A549 (cell line): Measurements from ENCODE around the gene TLE1. TPM values are rescaled to one million over a fixed set of nuclear protein-coding genes. Genes with fewer than 3 reads are reported as not detected.
"Not testable (repeated sequence)": the region's sequence is repeated elsewhere in the genome, so short reads cannot be mapped to it uniquely, and the experiment has no call there.

Experiments used
- ATAC-seq, 2 experiments: fragments of 200-7000 bp in 1 of 2; fragments of >200 bp in 1 of 2; cut with Nextera tagmentation in 1 of 2; cut with Tn5 transposase in 1 of 2; 3 replicates each; pipeline versions ENCODE4 v1.8.0 to v1.9.1; 2018 to 2020; ENCODE audit warnings: mild to moderate bottlenecking in 1 of 2, moderate library complexity in 1 of 2
- CTCF ChIA-PET: fragments of 300-600 bp; sonication (Branson Sonifier 250); formaldehyde crosslinking; extraction: SDS; loops from one replicate; lab custom pipeline; 2021; ENCODE audit warnings: antibody characterized with exemption, inconsistent platforms; lab: Yijun Ruan, JAX
- POLR2A ChIA-PET: fragments of 350-600 bp; formaldehyde crosslinking; extraction: SDS; loops from one replicate; lab custom pipeline; 2021; ENCODE audit warnings: antibody characterized with exemption, inconsistent platforms; lab: Yijun Ruan, JAX
- DNase-seq, 2 experiments: peaks; one replicate each; pipeline versions ENCODE4 v3.0.0 to v3.0.0-alpha.2; 2011 to 2016; ENCODE audit warnings: low read depth in 1 of 2, low spot score in 1 of 2
- FAIRE-seq: peaks from 2 replicates; lab custom pipeline; 2011; peaks lifted over from hg19 to GRCh38; lab: Jason Lieb, UNC
- H3K27ac ChIP-seq, 2 experiments: fragments of >200 bp; sonication (Bioruptor Twin); formaldehyde crosslinking; 3 replicates each; pipeline ENCODE4 v1.5.1; 2016 to 2017
- H3K4me1 ChIP-seq: fragments of >200 bp; sonication (Bioruptor Twin); formaldehyde crosslinking; 3 replicates; pipeline ENCODE4 v1.6.1; 2016
- H3K4me2 ChIP-seq: fragments of >200 bp; sonication (Bioruptor Twin); formaldehyde crosslinking; 3 replicates; pipeline ENCODE4 v1.6.1; 2016
- H3K4me3 ChIP-seq: fragments of >200 bp; sonication (Bioruptor Twin); formaldehyde crosslinking; 3 replicates; pipeline ENCODE4 v1.5.1; 2016
- H3K9me3 ChIP-seq: fragments of >200 bp; sonication (Bioruptor Twin); formaldehyde crosslinking; 3 replicates; pipeline ENCODE4 v1.6.1; 2016
- CHD2 ChIP-seq: fragments of 150-350 bp; IDR thresholded peaks from 2 replicates; pipeline ENCODE4 v1.6.1; 2014; ENCODE audit warnings: low read length; ENCODE audit not compliant: partially characterized antibody
- HOXB13 ChIP-seq: fragments of 250-450 bp; sonication (Bioruptor Pico); IDR thresholded peaks from 2 replicates; pipeline ENCODE4 v1.5.0; 2020; ENCODE audit warnings: low read depth, mild to moderate bottlenecking, moderate library complexity
- MAFK ChIP-seq: fragments of 450-650 bp; IDR thresholded peaks from 2 replicates; pipeline ENCODE4 v1.6.1; 2014; ENCODE audit not compliant: partially characterized antibody
- MAZ ChIP-seq: fragments of 150-350 bp; IDR thresholded peaks from 2 replicates; pipeline ENCODE4 v1.6.1; 2014; ENCODE audit warnings: antibody characterized with exemption, low read depth, low read length, borderline replicate concordance
- MYC ChIP-seq: IDR thresholded peaks from 2 replicates; pipeline ENCODE4 v1.6.1; 2012; ENCODE audit warnings: mild to moderate bottlenecking, inconsistent platforms, low read length, improper control_type of control experiment, borderline replicate concordance
- NPAS2 ChIP-seq: fragments of 250-450 bp; sonication (Bioruptor Pico); IDR thresholded peaks from 2 replicates; pipeline ENCODE4 v1.8.0; 2022; ENCODE audit warnings: mild to moderate bottlenecking, moderate library complexity, borderline replicate concordance
- POLR2A ChIP-seq: IDR thresholded peaks from 2 replicates; pipeline ENCODE4 v1.6.1; 2012; ENCODE audit warnings: mild to moderate bottlenecking, low read length
- POLR2AphosphoS2 ChIP-seq: conservative IDR thresholded peaks from 2 replicates; pipeline ENCODE4 v1.6.1; 2012; ENCODE audit warnings: low read length, improper control_type of control experiment, inconsistent platforms
- RNF2 ChIP-seq: fragments of 200-600 bp; sonication (generic); IDR thresholded peaks from 2 replicates; pipeline ENCODE4 v1.6.1; 2016; ENCODE audit warnings: low read depth, mild to moderate bottlenecking, antibody characterized with exemption, moderate library complexity, borderline replicate concordance
- SREBF2 ChIP-seq: fragments of 450-650 bp; IDR thresholded peaks from 2 replicates; pipeline ENCODE4 v1.6.1; 2014; ENCODE audit warnings: mild to moderate bottlenecking, moderate library complexity
- ZC3H11A ChIP-seq: fragments of 450-650 bp; IDR thresholded peaks from 2 replicates; pipeline ENCODE4 v1.6.1; 2014; ENCODE audit warnings: antibody characterized with exemption, mild to moderate bottlenecking
- WGBS: methylation state at CpG from one replicate; pipeline ENCODE4 v1.1.6; 2017; ENCODE audit errors: missing lambda C conversion rate; 5-methylcytosine and 5-hydroxymethylcytosine counted together
- polyA plus RNA-seq, 4 experiments: library from polyadenylated mRNA; depleted of rRNA in 3 of 4; stranded (reverse); fragments of >200 nt; fragmentation: RNase III in 1 of 4; extraction: RNeasy Plus Mini Kit Qiagen cat#74134 plus additional on column Dnase treatment in 1 of 4; gene quantifications; 2 replicates in 3 of 4; 3 replicates in 1 of 4; pipeline ENCODE4 v1.2.3, GENCODE V29; 2011 to 2017
- TF ChIP-seq, protein P1 (sequence below): fragments of >200 bp; sonication (Bioruptor Twin); formaldehyde crosslinking; IDR thresholded peaks from 2 replicates; pipeline ENCODE4 v1.6.1; 2016
- TF ChIP-seq, protein P2 (sequence below): fragments of 450-650 bp; IDR thresholded peaks from 2 replicates; pipeline ENCODE4 v1.6.1; 2014; ENCODE audit warnings: antibody characterized with exemption
- TF ChIP-seq, protein P3 (sequence below): IDR thresholded peaks from 2 replicates; pipeline ENCODE4 v1.6.1; 2012
- TF ChIP-seq, protein P4 (sequence below): fragments of >200 bp; sonication (Bioruptor Twin); formaldehyde crosslinking; IDR thresholded peaks from 3 replicates; pipeline ENCODE4 v1.6.1; 2016

TLE1 gene
- polyA plus RNA-seq, 2 of the 4 experiments (the other 2 are of a cell fraction), result 45.8 to 117 TPM

DNA sequence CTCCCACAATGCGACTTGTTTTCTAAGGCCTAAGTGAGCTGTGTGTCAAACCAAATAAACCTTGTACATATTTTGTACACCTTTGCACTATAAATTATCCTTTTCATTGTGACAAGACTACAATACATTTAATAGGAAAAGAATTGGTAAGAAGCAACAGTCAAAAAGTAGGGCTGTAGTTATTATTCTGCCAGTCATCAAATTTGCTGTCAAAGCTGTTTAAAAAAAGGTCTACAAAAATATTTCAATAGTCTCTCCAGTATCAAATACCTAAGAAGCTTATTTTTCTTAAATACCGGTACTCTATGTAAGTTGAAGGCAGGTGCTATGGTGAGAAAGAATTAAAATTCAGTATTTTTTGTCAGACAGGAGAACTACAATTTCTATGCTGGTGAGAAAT, 40.5 kb downstream of the TLE1 start:
- TF ChIP-seq, protein P1, sequence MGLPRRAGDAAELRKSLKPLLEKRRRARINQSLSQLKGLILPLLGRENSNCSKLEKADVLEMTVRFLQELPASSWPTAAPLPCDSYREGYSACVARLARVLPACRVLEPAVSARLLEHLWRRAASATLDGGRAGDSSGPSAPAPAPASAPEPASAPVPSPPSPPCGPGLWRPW, result no peak
- peak; percentile 75 for TF ChIP-seq MAFK
- H3K4me3 ChIP-seq, result no peak overlapping the region
- WGBS, result 90% methylated on average over 2 of the region's 2 CpGs
- no peak overlapping the region for H3K4me2 ChIP-seq
- H3K27ac ChIP-seq, result peak overlapping the region in 1 of 2 experiments; percentile 26; a peak in 1 of 6 replicates
- DNase-seq (no peak), FAIRE-seq (no peak), ATAC-seq (no peak)
- H3K4me1 ChIP-seq, result peaks cover 42% of the 10 kb centered on the region
- CTCF ChIA-PET, result interaction anchor here (0.7 to 1.1 kb wide), 2 partner anchors 12 to 1044 kb away, joined by 3 to 4 read pairs; no protein-coding TSS in a partner anchor
- no peaks in the 10 kb centered on the region for H3K9me3 ChIP-seq
- POLR2A ChIA-PET, result no interaction called here

DNA sequence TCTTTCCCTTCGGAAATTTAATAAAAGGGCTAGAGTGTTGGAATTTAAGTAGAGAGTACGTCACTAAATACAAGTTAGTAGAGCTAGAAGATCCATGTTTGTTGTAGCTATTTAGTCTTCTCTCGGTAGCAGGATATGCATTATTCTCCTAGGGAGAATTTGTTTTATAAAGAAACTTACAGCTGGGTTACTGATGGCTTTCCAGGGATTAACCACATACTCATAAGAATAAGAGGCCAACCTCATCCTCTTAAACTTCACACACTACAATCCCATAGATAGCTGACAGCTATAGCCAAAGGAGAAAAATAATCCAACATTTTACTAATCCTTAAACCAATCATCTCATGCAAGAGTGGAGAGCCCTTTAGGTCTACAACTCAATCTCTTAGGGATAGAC, 43.0 kb downstream of the TLE1 start:
- ChIA-PET CTCF (no interaction called here), POLR2A (no interaction called here)
- H3K27ac ChIP-seq, result no peak overlapping the region
- DNase-seq, result no peak
- WGBS, result 89% methylated on average over 3 of the region's 3 CpGs
- no peaks in the 10 kb centered on the region for H3K9me3 ChIP-seq
- H3K4me1 ChIP-seq, result peaks cover 21% of the 10 kb centered on the region
- no peak for FAIRE-seq
- no peak overlapping the region for H3K4me3 ChIP-seq
- no peak overlapping the region for H3K4me2 ChIP-seq
- no peak for ATAC-seq
- no peak for TF ChIP-seq POLR2A
- TF ChIP-seq, protein P1, result no peak
- TF ChIP-seq MAZ, result no peak

DNA sequence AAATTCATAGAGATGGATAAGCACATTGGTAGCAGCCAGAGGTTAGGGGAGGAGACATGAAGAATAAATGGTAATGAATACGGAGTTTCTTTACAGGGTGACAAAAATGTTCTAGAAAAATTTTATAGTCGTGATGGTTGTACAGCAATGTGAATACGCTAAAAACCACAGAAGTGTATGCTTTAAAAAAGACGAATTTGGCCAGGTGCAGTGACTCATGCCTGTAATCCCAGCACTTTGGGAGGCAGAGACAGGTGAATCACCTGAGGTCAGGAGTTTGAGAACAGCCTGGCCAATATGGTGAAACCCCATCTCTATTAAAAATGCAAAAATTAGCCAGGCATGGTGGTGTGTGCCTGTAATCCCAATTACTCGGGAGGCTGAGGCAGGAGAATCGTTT, 44.8 kb downstream of the TLE1 start:
- 76% methylated on average over 6 of the region's 6 CpGs for WGBS
- ATAC-seq, FAIRE-seq, POLR2A ChIA-PET, H3K4me2 ChIP-seq, DNase-seq, H3K27ac ChIP-seq, H3K9me3 ChIP-seq, H3K4me3 ChIP-seq: not testable (repeated sequence)
- peaks cover 10% of the 10 kb centered on the region; the same call in 2 of the 3 replicates for H3K4me1 ChIP-seq
- CTCF ChIA-PET, result interaction anchor here (1.1 kb wide), 1 partner anchor 10 kb away, joined by 7 read pairs; no protein-coding TSS in a partner anchor

DNA sequence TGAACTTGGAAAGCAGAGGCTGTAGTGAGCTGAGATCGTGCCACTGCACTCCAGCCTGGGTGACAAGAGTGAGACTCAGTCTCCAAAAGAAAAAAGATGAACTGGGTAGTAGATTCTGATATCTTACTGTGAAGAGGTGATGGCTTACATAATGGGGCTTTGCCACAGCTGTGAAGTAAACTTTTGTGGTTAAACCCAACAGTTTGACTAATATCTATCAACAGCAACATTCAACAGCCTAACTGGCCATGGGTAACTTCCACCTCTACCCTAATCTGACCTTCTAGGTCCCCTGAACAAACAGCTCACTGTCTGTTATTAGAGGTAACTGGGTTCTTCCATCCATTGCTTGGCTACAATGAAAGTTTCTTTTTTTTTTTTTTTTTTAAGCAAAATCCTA, 52.1 kb downstream of the TLE1 start:
- 93% methylated on average over 1 of the region's 1 CpG for WGBS
- H3K9me3 ChIP-seq, result no peaks in the 10 kb centered on the region
- H3K4me1 ChIP-seq, result peaks cover 59% of the 10 kb centered on the region
- ChIA-PET CTCF (interaction anchor here (1.2 kb wide), 1 partner anchor 8 kb away, joined by 3 read pairs; no protein-coding TSS in a partner anchor), POLR2A (no interaction called here)
- DNase-seq, result no peak
- no peak for TF ChIP-seq RNF2
- TF ChIP-seq CHD2, result no peak
- no peak for TF ChIP-seq MYC
- TF ChIP-seq ZC3H11A, result no peak
- TF ChIP-seq, protein P2, sequence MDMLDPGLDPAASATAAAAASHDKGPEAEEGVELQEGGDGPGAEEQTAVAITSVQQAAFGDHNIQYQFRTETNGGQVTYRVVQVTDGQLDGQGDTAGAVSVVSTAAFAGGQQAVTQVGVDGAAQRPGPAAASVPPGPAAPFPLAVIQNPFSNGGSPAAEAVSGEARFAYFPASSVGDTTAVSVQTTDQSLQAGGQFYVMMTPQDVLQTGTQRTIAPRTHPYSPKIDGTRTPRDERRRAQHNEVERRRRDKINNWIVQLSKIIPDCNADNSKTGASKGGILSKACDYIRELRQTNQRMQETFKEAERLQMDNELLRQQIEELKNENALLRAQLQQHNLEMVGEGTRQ, result no peak
- TF ChIP-seq, protein P3, sequence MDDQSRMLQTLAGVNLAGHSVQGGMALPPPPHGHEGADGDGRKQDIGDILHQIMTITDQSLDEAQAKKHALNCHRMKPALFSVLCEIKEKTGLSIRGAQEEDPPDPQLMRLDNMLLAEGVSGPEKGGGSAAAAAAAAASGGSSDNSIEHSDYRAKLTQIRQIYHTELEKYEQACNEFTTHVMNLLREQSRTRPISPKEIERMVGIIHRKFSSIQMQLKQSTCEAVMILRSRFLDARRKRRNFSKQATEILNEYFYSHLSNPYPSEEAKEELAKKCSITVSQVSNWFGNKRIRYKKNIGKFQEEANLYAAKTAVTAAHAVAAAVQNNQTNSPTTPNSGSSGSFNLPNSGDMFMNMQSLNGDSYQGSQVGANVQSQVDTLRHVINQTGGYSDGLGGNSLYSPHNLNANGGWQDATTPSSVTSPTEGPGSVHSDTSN, result no peak
- no peak for TF ChIP-seq POLR2AphosphoS2
- TF ChIP-seq HOXB13 (CRISPR knock-in tag), result no peak
- TF ChIP-seq NPAS2 (CRISPR knock-in tag), result no peak
- ATAC-seq, result no peak
- H3K27ac ChIP-seq, result peak overlapping the region in 1 of 2 experiments; percentile 4; a peak in 2 of 6 replicates
- H3K4me2 ChIP-seq, result no peak overlapping the region
- no peak for FAIRE-seq
- no peak overlapping the region for H3K4me3 ChIP-seq

DNA sequence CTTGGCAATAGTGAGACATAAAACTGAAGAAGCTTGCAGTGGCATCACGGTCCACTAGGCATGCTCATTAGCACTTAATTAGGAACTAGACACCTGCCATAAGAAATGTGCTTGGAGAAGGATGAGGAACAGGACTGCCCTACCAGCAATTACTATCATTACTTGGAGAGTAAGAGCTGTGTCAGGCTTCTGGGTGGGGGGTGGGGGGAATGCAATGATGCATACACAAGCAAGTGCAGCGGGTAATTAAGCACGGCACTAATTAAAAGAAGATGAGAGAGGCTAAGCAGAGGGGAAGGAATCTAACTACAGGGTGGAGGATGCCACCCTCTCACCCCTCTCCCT, 53.1 kb downstream of the TLE1 start:
- FAIRE-seq, result no peak
- WGBS, result 92% methylated on average over 3 of the region's 3 CpGs
- POLR2A ChIA-PET, result no interaction called here
- peaks cover 62% of the 10 kb centered on the region for H3K4me1 ChIP-seq
- TF ChIP-seq SREBF2, result no peak
- TF ChIP-seq, protein P4, sequence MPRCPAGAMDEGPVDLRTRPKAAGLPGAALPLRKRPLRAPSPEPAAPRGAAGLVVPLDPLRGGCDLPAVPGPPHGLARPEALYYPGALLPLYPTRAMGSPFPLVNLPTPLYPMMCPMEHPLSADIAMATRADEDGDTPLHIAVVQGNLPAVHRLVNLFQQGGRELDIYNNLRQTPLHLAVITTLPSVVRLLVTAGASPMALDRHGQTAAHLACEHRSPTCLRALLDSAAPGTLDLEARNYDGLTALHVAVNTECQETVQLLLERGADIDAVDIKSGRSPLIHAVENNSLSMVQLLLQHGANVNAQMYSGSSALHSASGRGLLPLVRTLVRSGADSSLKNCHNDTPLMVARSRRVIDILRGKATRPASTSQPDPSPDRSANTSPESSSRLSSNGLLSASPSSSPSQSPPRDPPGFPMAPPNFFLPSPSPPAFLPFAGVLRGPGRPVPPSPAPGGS, result no peak
- no peak for TF ChIP-seq HOXB13 (CRISPR knock-in tag)
- TF ChIP-seq, all 56 proteins: peak for 0
- no peak overlapping the region for H3K4me3 ChIP-seq
- no peak for ATAC-seq
- CTCF ChIA-PET, result no interaction called here
- peak overlapping the region; percentile 64 to 77; a peak in 4 of 6 replicates for H3K27ac ChIP-seq
- H3K9me3 ChIP-seq, result no peaks in the 10 kb centered on the region
- H3K4me2 ChIP-seq, result peak overlapping the region; percentile 61
- no peak for DNase-seq
